ACC112 (cell line): ENCODE measurements around the gene GTF3C2.
"Not testable (repeated sequence)": the region's sequence is repeated elsewhere in the genome, so short reads cannot be mapped to it uniquely, and the experiment has no call there.

ENCODE experiments used
- H2AFZ ChIP-seq: fragments of 200-600 bp; sonication (generic); one replicate; pipeline ENCODE4 v1.6.0; 2017; ENCODE audit warnings: antibody characterized with exemption, low read length; ENCODE audit not compliant: unreplicated experiment
- H3K27ac ChIP-seq: fragments of 200-600 bp; sonication (generic); 2 replicates; pipeline ENCODE4 v1.5.1; 2014; ENCODE audit warnings: low read depth, mild to moderate bottlenecking, antibody characterized with exemption, low read length, moderate library complexity
- H3K27me3 ChIP-seq: fragments of 200-600 bp; sonication (generic); 2 replicates; pipeline ENCODE4 v1.6.1; 2014; ENCODE audit warnings: mild to moderate bottlenecking, antibody characterized with exemption, low read length, moderate library complexity, mixed read lengths; ENCODE audit not compliant: insufficient read depth
- H3K36me3 ChIP-seq: fragments of 200-600 bp; sonication (generic); 2 replicates; pipeline ENCODE4 v1.6.1; 2016; ENCODE audit warnings: mild to moderate bottlenecking, antibody characterized with exemption, low read length, moderate library complexity, mixed read lengths; ENCODE audit not compliant: insufficient read depth
- H3K4me1 ChIP-seq: fragments of 200-600 bp; sonication (generic); one replicate; pipeline ENCODE4 v1.6.1; 2016; ENCODE audit warnings: low read length, mixed read lengths; ENCODE audit not compliant: insufficient read depth, unreplicated experiment, control insufficient read depth
- H3K4me3 ChIP-seq: fragments of 200-600 bp; sonication (generic); 2 replicates; pipeline ENCODE4 v1.5.1; 2014; ENCODE audit warnings: mild to moderate bottlenecking, low read depth, low read length
- H3K79me2 ChIP-seq: fragments of 200-600 bp; sonication (generic); one replicate; pipeline ENCODE4 v1.6.0; 2016; ENCODE audit warnings: low read length; ENCODE audit not compliant: control insufficient read depth, unreplicated experiment, insufficient read depth

The GTF3C2 gene

DNA sequence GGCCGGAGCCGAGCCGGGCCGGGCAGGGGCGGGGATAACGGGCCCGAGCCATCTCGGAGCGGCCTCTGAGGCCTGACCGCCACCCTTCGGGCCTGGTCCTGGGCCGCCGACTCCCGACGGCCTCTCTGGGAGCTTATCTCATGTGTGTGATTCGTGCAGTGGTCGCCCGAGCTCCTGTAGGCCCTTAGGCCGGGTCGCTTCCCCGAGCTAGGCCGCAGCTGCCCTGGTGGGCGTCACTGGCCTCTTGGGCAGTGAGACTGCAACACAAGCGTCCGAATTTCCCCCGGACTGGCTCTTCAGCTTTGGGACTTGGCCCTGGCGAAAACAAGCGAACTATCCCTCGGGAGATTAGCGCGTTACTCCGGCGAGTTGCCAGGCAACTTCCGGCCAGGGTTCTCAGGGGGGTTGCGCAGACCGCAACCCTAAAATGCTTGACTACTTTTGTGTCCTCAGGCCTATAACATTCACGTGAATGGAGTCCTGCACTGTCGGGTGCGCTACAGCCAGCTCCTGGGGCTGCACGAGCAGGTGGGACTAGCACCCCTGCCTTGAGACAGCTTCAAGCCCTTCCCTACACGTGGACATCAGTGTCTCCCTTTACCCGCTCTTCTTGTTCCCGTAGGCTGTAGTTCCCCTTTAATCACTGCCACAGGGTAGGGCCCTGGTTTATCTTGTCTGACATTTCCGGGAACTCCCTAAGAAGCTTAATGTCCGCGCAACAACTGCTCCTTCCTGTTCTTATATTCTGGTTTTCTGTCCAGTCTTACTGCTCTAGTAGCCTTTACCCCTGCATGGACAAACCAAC, 14.5 kb upstream of the GTF3C2 start:
- H3K4me3 ChIP-seq: peak overlapping the region; percentile 86
- no peaks in the 10 kb centered on the region for H3K27me3 ChIP-seq
- peaks cover 29% of the 10 kb centered on the region for H3K4me1 ChIP-seq
- no peak overlapping the region for H2AFZ ChIP-seq
- H3K27ac ChIP-seq: peak overlapping the region; percentile 70
- H3K79me2 ChIP-seq: peaks cover 43% of the 10 kb centered on the region
- peaks cover 29% of the 10 kb centered on the region for H3K36me3 ChIP-seq

DNA sequence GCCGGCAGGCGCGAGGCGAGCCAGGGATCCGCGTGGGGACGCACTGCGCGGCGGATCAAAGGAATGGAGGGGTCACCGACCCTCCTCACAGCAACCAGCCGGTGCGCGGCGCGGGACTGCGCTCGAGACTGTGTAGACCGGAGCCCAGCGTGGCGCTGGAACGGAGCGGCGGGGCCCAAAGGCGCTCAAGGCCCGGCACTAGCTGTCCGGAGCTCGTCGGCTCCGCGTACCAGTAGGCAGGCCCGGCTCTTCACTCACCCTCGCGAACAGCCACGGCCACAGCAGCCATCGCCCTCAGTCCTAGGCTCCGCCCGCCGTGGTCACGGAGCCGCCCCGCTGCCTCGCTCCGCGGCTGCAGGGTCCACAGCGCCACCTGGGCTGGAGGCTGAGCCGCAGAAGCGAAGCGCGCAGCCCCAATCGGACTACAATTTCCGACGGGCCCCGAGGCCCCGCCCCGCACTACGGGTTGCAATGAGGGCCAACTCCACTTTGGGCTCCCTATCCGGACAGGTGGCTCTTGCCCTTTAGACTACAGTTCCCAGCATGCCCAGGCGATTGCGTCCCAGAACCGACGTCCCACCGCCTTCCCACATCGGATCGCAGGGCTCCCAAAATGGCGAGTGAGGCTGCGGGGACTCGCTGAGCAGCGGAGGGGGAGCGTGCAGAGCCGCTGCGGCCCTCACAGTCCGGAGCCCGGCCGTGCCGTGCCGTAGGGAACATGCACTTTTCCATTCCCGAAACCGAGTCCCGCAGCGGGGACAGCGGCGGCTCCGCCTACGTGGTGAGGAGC, 13.7 kb upstream of the GTF3C2 start, which contains the start of the genes EIF2B4 and SNX17:
EIF2B4 (minus strand) TSS at position 313 of the 790 bp plus-strand sequence; CDS start at position 289, 24 bp downstream.
SNX17 (plus strand) TSS at position 591 of the 790 bp plus-strand sequence; CDS start at position 719, 128 bp downstream.
- peak within 1 kb of the TSS; percentile 70 for H3K27ac ChIP-seq
- H2AFZ ChIP-seq: peak within 1 kb of the TSS; percentile 63
- H3K27me3 ChIP-seq: no peaks in the 10 kb centered on the region
- H3K36me3 ChIP-seq: peaks cover 29% of the 10 kb centered on the region
- H3K79me2 ChIP-seq: peaks cover 43% of the 10 kb centered on the region
- peak within 1 kb of the TSS; percentile 86 for H3K4me3 ChIP-seq
- H3K4me1 ChIP-seq: peaks cover 29% of the 10 kb centered on the region

- Histone ChIP-seq H3K27ac (peak overlapping the region; percentile 49), H3K36me3 (peaks cover 30% of the 10 kb centered on the region), H3K4me1 (peaks cover 29% of the 10 kb centered on the region), H3K4me3 (peak overlapping the region; percentile 86), H2AFZ (peak overlapping the region; percentile 63), H3K27me3 (no peaks in the 10 kb centered on the region), H3K79me2 (peaks cover 43% of the 10 kb centered on the region)
Observed at GRCh38 chr2:27369471-27370025, 13.0 kb upstream of the GTF3C2 start.

DNA sequence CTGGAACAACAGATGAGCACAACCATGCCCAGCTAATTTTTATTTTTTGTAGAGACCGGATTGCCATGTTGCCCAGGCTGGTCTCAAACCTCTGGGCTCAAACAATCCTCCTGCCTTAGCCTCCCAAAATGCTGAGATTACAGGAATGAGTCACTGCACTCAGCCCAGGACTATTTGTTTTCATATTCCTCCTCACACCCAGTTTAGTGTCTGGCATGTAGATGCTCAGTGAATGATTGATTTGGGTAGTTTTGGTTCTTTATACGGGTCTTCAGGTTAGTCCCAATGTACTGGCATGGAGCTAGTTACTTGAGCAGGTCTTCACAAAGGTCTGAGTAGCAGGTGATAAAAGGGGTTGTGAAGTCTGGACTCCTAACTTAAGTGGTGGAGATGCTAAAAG, 7.4 kb upstream of the GTF3C2 start:
- Histone ChIP-seq H3K4me3 (no peak overlapping the region), H3K79me2 (peaks cover 10% of the 10 kb centered on the region), H3K36me3 (peaks cover 27% of the 10 kb centered on the region; the same call in 1 of the 2 replicates), H3K27ac (no peak overlapping the region), H2AFZ (no peak overlapping the region), H3K27me3 (no peaks in the 10 kb centered on the region), H3K4me1 (peaks cover 7% of the 10 kb centered on the region)

GRCh38 chr2:27362678-27363420, 6.3 kb upstream of the GTF3C2 start:
- peaks cover 5% of the 10 kb centered on the region for H3K4me1 ChIP-seq
- peaks cover 23% of the 10 kb centered on the region; the same call in 1 of the 2 replicates for H3K36me3 ChIP-seq
- H3K27ac ChIP-seq: no peak overlapping the region
- H3K79me2 ChIP-seq: peaks cover 11% of the 10 kb centered on the region
- H2AFZ ChIP-seq: no peak overlapping the region
- no peaks in the 10 kb centered on the region for H3K27me3 ChIP-seq
- no peak overlapping the region for H3K4me3 ChIP-seq

GRCh38 chr2:27356056-27356381, 545 bp downstream of the GTF3C2 start:
- Histone ChIP-seq H3K4me1 (peaks cover 20% of the 10 kb centered on the region), H3K27ac (peak overlapping the region; percentile 83)

GRCh38 chr2:27354597-27354927, 2.0 kb downstream of the GTF3C2 start:
- H3K27me3 ChIP-seq: no peaks in the 10 kb centered on the region
- H3K4me3 ChIP-seq: no peak overlapping the region; the same call in 1 of the 2 replicates
- peaks cover 64% of the 10 kb centered on the region for H3K79me2 ChIP-seq
- H3K27ac ChIP-seq: 0 out of 2 replicates have a peak overlapping the region, but pooled peaks have one; percentile 57
- peaks cover 20% of the 10 kb centered on the region for H3K4me1 ChIP-seq
- no peak overlapping the region for H2AFZ ChIP-seq
- no peaks in the 10 kb centered on the region for H3K36me3 ChIP-seq

More at GRCh38 chr2:27356056-27356381, 545 bp downstream of the GTF3C2 start:
- Histone ChIP-seq H3K79me2 (peaks cover 54% of the 10 kb centered on the region), H3K27me3 (no peaks in the 10 kb centered on the region), H3K36me3 (no peaks in the 10 kb centered on the region), H3K4me3 (peak overlapping the region; percentile 85), H2AFZ (peak overlapping the region; percentile 90)

GRCh38 chr2:27353762-27354596, 2.6 kb downstream of the GTF3C2 start:
- Histone ChIP-seq H3K4me3 (peak overlapping the region; percentile 7; the same call in 1 of the 2 replicates), H3K27ac (peak overlapping the region; percentile 57), H2AFZ (no peak overlapping the region), H3K27me3 (no peaks in the 10 kb centered on the region), H3K4me1 (peaks cover 20% of the 10 kb centered on the region), H3K79me2 (peaks cover 66% of the 10 kb centered on the region), H3K36me3 (no peaks in the 10 kb centered on the region)

GRCh38 chr2:27353386-27353761, 3.2 kb downstream of the GTF3C2 start:
- H3K36me3 ChIP-seq, H3K27ac ChIP-seq, H2AFZ ChIP-seq, H3K27me3 ChIP-seq, H3K4me3 ChIP-seq: not testable (repeated sequence)
- Histone ChIP-seq H3K79me2 (peaks cover 65% of the 10 kb centered on the region), H3K4me1 (peaks cover 19% of the 10 kb centered on the region)
